BJ (cell line): ENCODE measurements around the gene TNFRSF13B. TPM values are rescaled to one million over a fixed set of nuclear protein-coding genes. Genes with fewer than 3 reads are reported as not detected.

Experiments used
- CTCF ChIA-PET: fragments of 350-600 bp; formaldehyde crosslinking; extraction: SDS; loops from one replicate; lab custom pipeline; 2021; ENCODE audit warnings: antibody characterized with exemption, inconsistent platforms; lab: Yijun Ruan, JAX
- POLR2A ChIA-PET: fragments of 300-600 bp; sonication (Branson Sonifier 250); formaldehyde crosslinking; extraction: SDS; loops from one replicate; lab custom pipeline; 2021; ENCODE audit warnings: antibody characterized with exemption; lab: Charles Lee
- DNase-seq: peaks from one replicate; pipeline ENCODE4 v3.0.0-alpha.2; 2011; ENCODE audit warnings: low read depth
- H3K27me3 ChIP-seq: 2 replicates; pipeline ENCODE4 v1.6.0; 2011; ENCODE audit warnings: low read length; ENCODE audit not compliant: control insufficient read depth, insufficient read depth
- H3K36me3 ChIP-seq: 2 replicates; pipeline ENCODE4 v1.5.1; 2011; ENCODE audit warnings: low read length; ENCODE audit not compliant: control insufficient read depth, insufficient read depth
- H3K4me3 ChIP-seq: 2 replicates; pipeline ENCODE4 v1.5.1; 2011; ENCODE audit warnings: low read depth, mild to moderate bottlenecking, control low read depth, low read length
- polyA plus RNA-seq: library from polyadenylated mRNA; depleted of rRNA; stranded (reverse); fragments of >200 nt; gene quantifications from 2 replicates; pipeline ENCODE4 v1.2.3, GENCODE V29; 2011
- TF ChIP-seq, protein P1 (sequence below): IDR thresholded peaks from 2 replicates; pipeline ENCODE4 v1.5.1; 2011; ENCODE audit warnings: low read depth, mild to moderate bottlenecking, control low read depth, inconsistent platforms, low read length, moderate library complexity; ENCODE audit not compliant: insufficient read depth

Gene TNFRSF13B
- polyA plus RNA-seq, 1 experiment, result not detected

DNA sequence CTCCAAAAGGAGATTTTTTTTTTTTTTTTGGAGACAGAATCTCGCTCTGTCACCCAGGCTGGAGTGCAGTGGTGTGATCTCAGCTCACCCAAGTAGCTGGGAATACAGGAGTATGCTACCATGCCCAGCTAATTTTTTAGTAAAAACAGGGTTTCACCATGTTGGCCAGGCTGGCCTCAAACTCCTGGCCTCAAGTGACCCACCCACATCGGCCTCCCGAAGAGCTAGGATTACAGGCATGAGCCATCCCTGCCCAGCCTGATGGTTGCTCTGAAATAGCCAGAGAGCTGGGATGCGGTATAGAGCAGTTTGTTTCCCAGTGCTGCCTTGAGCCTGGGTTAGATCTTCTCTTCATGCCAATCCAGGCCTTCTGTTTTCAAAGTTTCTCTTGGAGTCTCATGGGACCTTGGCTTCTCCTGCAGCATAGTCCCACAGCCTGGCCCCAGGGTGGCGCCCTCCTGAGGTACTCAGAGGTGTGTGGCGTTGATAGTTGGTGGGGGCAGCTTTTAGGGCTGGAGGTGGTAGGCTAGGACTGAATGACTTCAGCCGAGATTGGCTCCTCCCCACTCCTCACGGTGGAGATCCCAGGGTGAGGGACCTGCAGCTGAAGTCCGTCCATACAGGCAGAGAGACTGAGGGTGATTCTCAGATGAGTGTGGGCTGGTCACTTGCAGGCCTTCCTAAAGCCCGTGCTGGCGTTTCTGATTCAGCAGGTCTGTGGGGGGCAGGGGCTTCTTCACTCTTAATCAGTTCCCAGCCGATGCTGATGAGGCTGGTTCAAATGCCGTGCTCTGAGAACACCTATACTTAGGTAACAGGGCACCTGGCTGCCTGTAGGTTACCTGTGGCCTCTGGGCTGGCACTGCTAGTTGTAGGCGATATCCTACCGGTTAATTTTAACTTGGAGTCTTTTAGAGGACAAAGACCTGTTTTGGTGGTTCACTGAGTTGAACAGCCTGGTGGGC is 52.0 kb downstream of the TNFRSF13B start:
- no peak overlapping the region for H3K4me3 ChIP-seq
- ChIA-PET POLR2A (no interaction called here), CTCF (interaction anchor here (2.3 kb wide), 1 partner anchor 72 kb away, joined by 7 read pairs; no protein-coding TSS in a partner anchor)
- TF ChIP-seq, protein P1, sequence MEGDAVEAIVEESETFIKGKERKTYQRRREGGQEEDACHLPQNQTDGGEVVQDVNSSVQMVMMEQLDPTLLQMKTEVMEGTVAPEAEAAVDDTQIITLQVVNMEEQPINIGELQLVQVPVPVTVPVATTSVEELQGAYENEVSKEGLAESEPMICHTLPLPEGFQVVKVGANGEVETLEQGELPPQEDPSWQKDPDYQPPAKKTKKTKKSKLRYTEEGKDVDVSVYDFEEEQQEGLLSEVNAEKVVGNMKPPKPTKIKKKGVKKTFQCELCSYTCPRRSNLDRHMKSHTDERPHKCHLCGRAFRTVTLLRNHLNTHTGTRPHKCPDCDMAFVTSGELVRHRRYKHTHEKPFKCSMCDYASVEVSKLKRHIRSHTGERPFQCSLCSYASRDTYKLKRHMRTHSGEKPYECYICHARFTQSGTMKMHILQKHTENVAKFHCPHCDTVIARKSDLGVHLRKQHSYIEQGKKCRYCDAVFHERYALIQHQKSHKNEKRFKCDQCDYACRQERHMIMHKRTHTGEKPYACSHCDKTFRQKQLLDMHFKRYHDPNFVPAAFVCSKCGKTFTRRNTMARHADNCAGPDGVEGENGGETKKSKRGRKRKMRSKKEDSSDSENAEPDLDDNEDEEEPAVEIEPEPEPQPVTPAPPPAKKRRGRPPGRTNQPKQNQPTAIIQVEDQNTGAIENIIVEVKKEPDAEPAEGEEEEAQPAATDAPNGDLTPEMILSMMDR, result no peak
- H3K27me3 ChIP-seq, result peaks cover 7% of the 10 kb centered on the region; the same call in 1 of the 2 replicates
- H3K36me3 ChIP-seq, result no peaks in the 10 kb centered on the region
- no peak for DNase-seq

GRCh38 chr17:16918443-16918842 is 53.5 kb downstream of the TNFRSF13B start:
- TF ChIP-seq, protein P1, result no peak
- CTCF ChIA-PET, result no interaction called here
- POLR2A ChIA-PET, result no interaction called here

GRCh38 chr17:16917671-16918394 is 54.1 kb downstream of the TNFRSF13B start:
- no peak for DNase-seq
- H3K27me3 ChIP-seq, result peaks cover 7% of the 10 kb centered on the region; the same call in 1 of the 2 replicates
- ChIA-PET POLR2A (no interaction called here), CTCF (interaction anchor here (1.6 kb wide), 1 partner anchor 10 kb away, joined by 5 read pairs; no protein-coding TSS in a partner anchor)
- no peaks in the 10 kb centered on the region for H3K36me3 ChIP-seq
- no peak overlapping the region for H3K4me3 ChIP-seq
- TF ChIP-seq, protein P1, result no peak

More at GRCh38 chr17:16918443-16918842, 53.5 kb downstream of the TNFRSF13B start:
- peaks cover 8% of the 10 kb centered on the region; the same call in 1 of the 2 replicates for H3K27me3 ChIP-seq
- no peaks in the 10 kb centered on the region for H3K36me3 ChIP-seq
- no peak overlapping the region for H3K4me3 ChIP-seq
- no peak for DNase-seq

- no peak overlapping the region for H3K4me3 ChIP-seq
- H3K36me3 ChIP-seq, result no peaks in the 10 kb centered on the region
- peaks cover 7% of the 10 kb centered on the region; the same call in 1 of the 2 replicates for H3K27me3 ChIP-seq
- TF ChIP-seq, protein P1, result no peak
- ChIA-PET POLR2A (no interaction called here), CTCF (interaction anchor here (0.6 to 6.3 kb wide), 6 partner anchors 12 to 83 kb away, joined by 3 to 52 read pairs (median 4); no protein-coding TSS in a partner anchor)
- DNase-seq, result no peak
These were observed 55.4 kb downstream of the TNFRSF13B start for GRCh38 chr17:16916557-16916920.
